Epithelial cell of proximal tubule (primary cell): ENCODE data around the gene NKAPD1. TPM values are rescaled to one million over a fixed set of nuclear protein-coding genes. Genes with fewer than 3 reads are reported as not detected.

Experiments used
- DNase-seq: peaks from one replicate; pipeline ENCODE4 v3.0.0-alpha.2; 2011; ENCODE audit warnings: low read depth
- H3K4me3 ChIP-seq: 2 replicates; pipeline ENCODE4 v1.5.1; 2011; ENCODE audit warnings: low read depth, mild to moderate bottlenecking, low read length
- CTCF ChIP-seq: conservative IDR thresholded peaks from 2 replicates; pipeline ENCODE4 v1.5.1; 2012; ENCODE audit warnings: low read depth, mild to moderate bottlenecking, low read length
- total RNA-seq: library from RNA; depleted of rRNA; stranded (reverse); fragments of >200 nt; gene quantifications from 2 replicates; pipeline ENCODE4 v1.2.3, GENCODE V29; 2015

Gene NKAPD1
- total RNA-seq, 1 donor from 2014 or later, result 11.9 TPM

- DNase-seq, result no peak
- no peak for TF ChIP-seq CTCF
These were observed 53.0 kb downstream of the NKAPD1 start for GRCh38 chr11:112127056-112127455.

GRCh38 chr11:112128483-112129121 is 54.5 kb downstream of the NKAPD1 start:
- DNase-seq, result no peak
- no peak for TF ChIP-seq CTCF

More at GRCh38 chr11:112127056-112127455, 53.0 kb downstream of the NKAPD1 start:
- no peak overlapping the region for H3K4me3 ChIP-seq

GRCh38 chr11:112129656-112130055 is 55.6 kb downstream of the NKAPD1 start:
- DNase-seq, result no peak
- no peak overlapping the region for H3K4me3 ChIP-seq
- no peak for TF ChIP-seq CTCF

More at GRCh38 chr11:112128483-112129121, 54.5 kb downstream of the NKAPD1 start:
- H3K4me3 ChIP-seq, result no peak overlapping the region

GRCh38 chr11:112132737-112133136 is 58.6 kb downstream of the NKAPD1 start:
- H3K4me3 ChIP-seq, result no peak overlapping the region
- no peak for TF ChIP-seq CTCF
- DNase-seq, result no peak

- TF ChIP-seq CTCF, result no peak
These were observed 60.4 kb downstream of the NKAPD1 start for GRCh38 chr11:112134473-112134872.

More at GRCh38 chr11:112134473-112134872, 60.4 kb downstream of the NKAPD1 start:
- no peak overlapping the region for H3K4me3 ChIP-seq
- DNase-seq, result no peak

Other genes starting within 250 kb of the NKAPD1 start
- 19.2 and 29.8 TPM in 2 replicates for gene ALG9, start 202.7 kb upstream of the NKAPD1 start, total RNA-seq
- 1.1 and 3.8 TPM in 2 replicates for gene FDXACB1, start 195.1 kb upstream of the NKAPD1 start, total RNA-seq
- gene CFAP68, start 194.8 kb upstream of the NKAPD1 start, total RNA-seq, result 20.0 and 29.5 TPM in 2 replicates
- 5.9 and 25.8 TPM in 2 replicates for gene CRYAB, start 162.5 kb upstream of the NKAPD1 start, total RNA-seq
- 0.29 TPM in 1 of 2 replicates, not detected in the other for gene HSPB2, start 161.6 kb upstream of the NKAPD1 start, total RNA-seq
- gene C11orf52, start 155.4 kb upstream of the NKAPD1 start, total RNA-seq, result 4.0 and 5.0 TPM in 2 replicates
- 6.8 and 7.7 TPM in 2 replicates for gene DIXDC1, start 137.0 kb upstream of the NKAPD1 start, total RNA-seq
- 41.0 and 64.7 TPM in 2 replicates for gene DLAT, start 48.9 kb upstream of the NKAPD1 start, total RNA-seq
- 0.12 and 0.36 TPM in 2 replicates for gene PIH1D2, start 282 bp upstream of the NKAPD1 start, total RNA-seq
- 38.1 and 70.8 TPM in 2 replicates for gene TIMM8B, start 12.5 kb downstream of the NKAPD1 start, total RNA-seq
- gene SDHD, start 12.6 kb downstream of the NKAPD1 start, total RNA-seq, result 48.5 and 96.7 TPM in 2 replicates
- gene IL18, start 89.8 kb downstream of the NKAPD1 start, total RNA-seq, result 31.3 and 48.5 TPM in 2 replicates
- not detected in 2 replicates for gene TEX12, start 93.1 kb downstream of the NKAPD1 start, total RNA-seq
- gene BCO2, start 101.2 kb downstream of the NKAPD1 start, total RNA-seq, result 0.29 and 0.52 TPM in 2 replicates
- 53.6 and 57.2 TPM in 2 replicates for gene PTS, start 152.1 kb downstream of the NKAPD1 start, total RNA-seq
- gene PLET1, start 186.6 kb downstream of the NKAPD1 start, total RNA-seq, result not detected in 2 replicates